ENCODE results near the gene TEX14.
"Not testable (repeated sequence)": the region's sequence is repeated elsewhere in the genome, so short reads cannot be mapped to it uniquely, and the experiment has no call there.

Gene TEX14

DNA sequence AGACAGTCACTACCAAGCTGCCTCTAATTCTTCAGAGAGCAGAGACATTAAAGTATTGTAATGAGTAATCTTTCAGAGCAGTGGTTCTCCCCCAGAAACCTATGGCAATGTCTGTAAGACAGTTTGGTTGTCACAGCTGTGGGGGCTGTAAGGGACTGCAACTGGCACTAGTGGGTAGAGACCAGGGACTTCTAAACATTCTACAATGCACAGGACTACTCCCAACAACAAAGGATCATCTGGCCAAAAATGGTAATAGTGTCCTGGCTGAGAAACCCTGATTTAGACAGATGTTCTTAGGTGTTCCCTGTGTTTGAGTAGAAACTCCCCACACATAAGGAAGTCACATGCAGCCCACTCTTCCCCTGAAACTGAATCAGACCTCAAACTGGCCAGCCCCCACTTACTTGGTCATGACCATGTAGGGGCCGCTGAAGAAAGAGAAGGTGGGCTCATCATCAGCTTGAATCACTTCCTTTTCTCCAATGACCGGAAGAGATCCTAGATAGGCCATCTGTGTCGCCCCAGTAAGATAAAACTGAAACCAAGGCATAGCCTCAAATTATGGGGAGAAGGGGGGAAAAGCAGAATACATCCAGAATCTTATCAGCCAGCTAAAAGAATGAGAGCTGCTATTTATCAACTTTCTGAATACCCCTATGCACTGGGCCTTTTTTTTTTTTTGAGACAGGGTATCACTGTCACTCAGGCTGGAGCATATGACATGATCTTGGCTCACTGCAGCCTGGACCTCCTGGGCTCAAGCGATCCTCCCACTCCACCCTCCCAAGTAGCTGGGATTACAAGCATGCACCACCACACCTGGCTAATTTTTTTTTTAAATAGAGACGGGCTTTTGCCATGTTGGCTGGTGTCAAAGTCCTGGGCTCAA, 75.8 kb downstream of the TEX14 start:
- Histone ChIP-seq H3K4me3 (no peak overlapping the region), H3K27ac (peak overlapping the region in 1 of 21 experiments; percentile 35)

DNA sequence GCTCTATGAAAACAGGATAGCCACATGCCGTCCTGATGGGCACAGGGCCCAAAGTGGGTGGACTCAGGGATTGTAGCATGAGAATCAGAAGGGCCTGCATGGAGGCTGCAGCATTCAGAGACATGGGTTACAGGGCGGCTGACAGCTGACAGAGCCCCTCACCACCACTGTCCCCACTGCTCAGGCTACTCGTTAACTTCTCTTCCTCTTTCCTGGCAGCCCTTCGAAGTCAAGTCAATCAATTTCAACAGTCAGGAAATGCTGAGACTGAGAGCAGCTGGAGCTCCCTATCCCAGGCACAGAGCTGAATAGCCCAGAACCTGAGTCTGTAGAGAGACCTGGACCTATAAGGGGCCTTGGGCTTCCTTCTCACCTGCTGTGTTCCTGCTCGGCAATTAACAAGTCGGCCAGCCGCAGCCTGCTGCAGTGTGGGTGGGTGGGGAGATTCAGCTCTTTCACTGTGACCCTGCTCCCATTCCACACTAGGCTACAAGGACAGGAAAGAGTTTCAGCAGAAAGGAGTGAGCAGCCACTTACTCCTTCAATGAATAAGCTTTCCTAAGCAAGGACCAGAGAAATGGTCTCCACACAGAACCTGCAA, 76.9 kb downstream of the TEX14 start:
- no peak overlapping the region for H3K27ac ChIP-seq

DNA sequence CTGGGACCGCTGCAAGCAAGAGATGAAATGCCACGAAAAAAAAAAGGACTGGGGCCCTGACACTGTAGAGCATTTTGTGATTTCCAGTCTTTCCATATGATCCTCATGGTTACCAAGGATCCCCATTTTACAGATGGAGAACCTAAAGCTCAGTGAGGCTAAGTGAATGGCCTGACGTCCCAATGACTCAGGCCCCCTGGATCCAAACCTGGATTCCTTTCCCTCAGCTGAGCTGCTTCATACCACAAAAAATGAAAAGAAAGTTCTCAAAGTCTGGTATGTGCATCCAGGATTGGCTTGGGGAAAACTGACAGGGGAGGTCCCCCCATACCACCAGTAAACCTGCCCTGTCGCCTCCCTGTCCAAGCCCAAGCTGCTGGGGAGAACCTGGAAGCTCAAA, 80.5 kb downstream of the TEX14 start:
- H3K27ac ChIP-seq = no peak overlapping the region

More for the DNA sequence above, 76.9 kb downstream of the TEX14 start:
- H3K4me3 ChIP-seq = no peak overlapping the region

GRCh38 chr17:58606934-58607333, 84.9 kb downstream of the TEX14 start:
- no peak overlapping the region for H3K27ac ChIP-seq
- H3K4me3 ChIP-seq = no peak overlapping the region

More for the DNA sequence above, 80.5 kb downstream of the TEX14 start:
- H3K4me3 ChIP-seq = no peak overlapping the region

- H3K27ac ChIP-seq = no peak overlapping the region
Measured at GRCh38 chr17:58605986-58606385, 85.9 kb downstream of the TEX14 start.

GRCh38 chr17:58605470-58605869, 86.4 kb downstream of the TEX14 start:
- H3K4me3 ChIP-seq = no peak overlapping the region
- no peak overlapping the region for H3K27ac ChIP-seq

More at GRCh38 chr17:58605986-58606385, 85.9 kb downstream of the TEX14 start:
- H3K4me3 ChIP-seq = no peak overlapping the region

DNA sequence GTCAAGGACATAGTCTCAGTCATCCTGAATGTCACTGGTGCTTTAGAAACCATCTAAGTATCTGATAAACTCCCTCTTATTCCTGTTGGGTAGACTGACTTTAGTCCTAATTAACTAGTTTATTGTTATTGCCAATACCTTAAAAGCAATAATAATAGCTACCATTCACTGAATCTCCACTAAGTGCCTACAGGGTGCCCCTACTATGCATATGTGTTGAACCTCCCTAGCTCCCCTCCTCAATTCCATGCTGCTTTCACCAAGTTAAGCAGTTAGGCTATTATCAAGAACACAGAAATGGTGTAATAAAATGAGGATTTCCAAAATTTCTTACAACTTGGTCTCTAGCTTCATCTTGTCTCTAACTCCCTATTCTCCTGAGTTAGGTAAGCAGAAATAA, 89.9 kb downstream of the TEX14 start:
- Histone ChIP-seq H3K27ac (no peak overlapping the region), H3K4me3 (no peak overlapping the region)

DNA sequence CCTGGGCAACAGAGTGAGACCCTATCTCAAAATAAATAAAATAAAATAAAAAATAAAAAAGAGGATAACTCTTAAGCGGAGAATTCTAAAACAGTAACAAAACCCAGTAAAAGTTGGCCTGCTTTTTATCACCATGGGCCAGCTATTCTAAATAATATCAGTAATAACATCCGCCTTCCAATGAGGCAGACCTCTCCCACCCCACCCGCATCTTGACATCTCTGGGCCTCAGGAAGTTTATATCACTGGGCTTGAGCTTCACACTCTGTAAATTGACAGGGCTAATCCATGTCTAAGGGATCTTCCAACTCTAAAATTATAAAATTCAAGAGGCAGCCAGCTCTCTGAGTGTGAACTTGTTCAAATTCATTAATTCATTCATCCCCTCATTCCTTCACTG, 94.5 kb downstream of the TEX14 start:
- H3K27ac ChIP-seq = no peak overlapping the region
- H3K4me3 ChIP-seq = no peak overlapping the region

- no peak overlapping the region for H3K4me3 ChIP-seq
- H3K27ac ChIP-seq = no peak overlapping the region
Measured at GRCh38 chr17:58595194-58595792, 96.6 kb downstream of the TEX14 start.

DNA sequence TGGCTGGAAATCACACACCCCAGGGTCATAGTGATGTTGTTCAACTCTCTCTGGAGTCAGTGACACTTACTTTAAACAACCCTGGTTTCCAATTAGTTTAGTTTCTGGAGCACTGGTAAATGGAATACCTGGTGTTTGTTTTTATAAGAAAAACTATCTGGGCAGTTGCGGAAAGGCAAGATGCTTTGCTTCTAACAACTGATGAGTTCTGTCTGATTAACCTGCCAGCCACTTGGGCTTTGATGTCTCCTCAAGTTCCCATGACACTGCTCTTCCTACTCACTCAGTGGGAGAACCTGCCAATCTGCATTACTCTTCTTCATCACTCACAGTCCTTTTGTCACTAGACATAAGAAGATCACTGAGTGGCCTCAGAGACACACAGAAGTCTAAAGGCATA, 98.7 kb downstream of the TEX14 start:
- no peak overlapping the region for H3K27ac ChIP-seq
- H3K4me3 ChIP-seq = no peak overlapping the region

DNA sequence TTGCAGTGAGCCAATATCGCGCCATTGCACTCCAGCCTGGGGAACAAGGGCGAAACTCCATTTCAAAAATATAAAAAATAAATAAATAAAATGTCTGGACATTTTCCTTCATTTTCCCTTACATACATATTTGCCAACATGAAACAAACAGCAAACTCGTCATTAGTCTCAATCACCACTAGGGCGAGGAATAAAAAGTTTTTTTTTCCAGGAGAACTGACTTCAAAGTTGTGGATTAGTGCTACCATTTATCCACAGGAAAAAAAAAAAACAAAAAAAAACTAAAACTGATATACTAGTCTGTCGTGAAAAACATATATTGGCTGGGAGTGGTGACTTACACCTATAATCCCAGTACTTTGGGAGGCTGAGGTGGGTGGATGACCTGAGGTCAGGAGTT, 100.4 kb downstream of the TEX14 start:
- Histone ChIP-seq H3K4me3 (no peak overlapping the region), H3K27ac (no peak overlapping the region)

DNA sequence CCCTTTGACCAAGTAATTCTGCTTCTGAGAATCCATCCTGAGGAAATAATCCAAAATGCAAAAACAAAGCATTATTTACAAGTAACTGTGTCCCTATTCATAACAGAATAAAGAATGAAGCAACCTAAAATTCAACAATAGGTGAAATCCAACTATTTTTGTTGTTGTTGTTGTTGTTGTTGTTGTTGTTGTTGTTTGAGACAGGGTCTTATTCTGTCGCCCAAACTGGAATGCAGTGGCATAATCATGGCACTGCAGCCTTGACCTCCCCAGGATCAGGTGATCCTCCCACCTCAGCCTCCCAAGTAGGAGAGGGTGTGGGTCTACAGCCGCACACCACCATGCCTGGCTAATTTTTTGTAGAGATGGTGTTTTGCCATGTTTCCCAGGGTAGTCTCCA, 101.5 kb downstream of the TEX14 start:
- H3K27ac ChIP-seq = no peak overlapping the region
- H3K4me3 ChIP-seq = no peak overlapping the region

DNA sequence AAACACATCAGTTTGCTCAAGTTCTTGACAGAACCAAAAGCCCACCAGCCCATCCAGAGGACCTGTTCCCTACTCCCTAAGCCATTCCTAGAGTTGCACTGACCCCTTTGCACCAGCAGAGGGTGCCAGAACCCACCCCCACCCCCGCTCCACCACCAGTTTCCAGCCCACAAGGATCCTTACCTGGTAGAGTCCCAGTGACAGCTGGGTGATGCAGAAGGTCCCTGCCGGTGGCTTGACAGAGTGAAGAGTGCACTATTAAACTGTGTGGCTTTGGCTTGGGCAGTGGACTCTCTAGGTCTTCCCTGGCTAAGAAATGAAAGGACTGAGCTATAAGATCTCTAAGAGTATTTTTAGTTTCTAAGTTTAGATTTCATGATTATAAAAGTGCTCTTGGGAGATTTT, 104.1 kb downstream of the TEX14 start:
- H3K27ac ChIP-seq = no peak overlapping the region
- no peak overlapping the region for H3K4me3 ChIP-seq

DNA sequence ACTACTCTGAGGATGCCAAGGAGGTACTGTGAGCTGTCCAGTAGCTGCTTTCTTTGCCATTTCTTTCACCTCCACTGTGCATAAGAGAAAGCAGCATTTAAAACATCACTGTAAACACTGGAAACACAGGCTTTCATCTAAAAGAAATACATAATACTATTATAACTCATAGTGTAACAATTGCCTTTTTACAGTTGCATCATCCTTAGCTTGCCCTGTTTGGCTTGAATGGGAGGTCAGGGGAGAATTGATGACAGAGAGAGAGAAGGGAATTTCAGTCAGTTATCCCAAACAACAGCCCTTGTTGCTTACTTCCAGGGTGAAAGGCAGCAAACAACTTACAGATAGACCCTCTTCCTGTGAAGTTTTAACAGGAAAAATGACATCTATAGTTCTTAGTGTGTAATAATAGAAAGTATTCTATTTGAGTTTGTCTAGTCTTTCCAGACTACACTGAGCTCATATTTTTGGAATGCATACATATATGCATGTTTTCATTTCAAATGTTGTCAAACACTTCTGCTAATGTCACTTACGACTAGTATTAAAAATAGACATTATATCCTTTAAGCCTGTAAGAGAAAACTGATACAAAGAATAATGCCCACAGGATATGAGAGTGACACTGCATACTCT, 105.7 kb downstream of the TEX14 start:
- Histone ChIP-seq H3K27ac (no peak overlapping the region), H3K4me3 (no peak overlapping the region)

- H3K4me3 ChIP-seq = no peak overlapping the region
Measured at GRCh38 chr17:58585554-58585953, 106.3 kb downstream of the TEX14 start.

DNA sequence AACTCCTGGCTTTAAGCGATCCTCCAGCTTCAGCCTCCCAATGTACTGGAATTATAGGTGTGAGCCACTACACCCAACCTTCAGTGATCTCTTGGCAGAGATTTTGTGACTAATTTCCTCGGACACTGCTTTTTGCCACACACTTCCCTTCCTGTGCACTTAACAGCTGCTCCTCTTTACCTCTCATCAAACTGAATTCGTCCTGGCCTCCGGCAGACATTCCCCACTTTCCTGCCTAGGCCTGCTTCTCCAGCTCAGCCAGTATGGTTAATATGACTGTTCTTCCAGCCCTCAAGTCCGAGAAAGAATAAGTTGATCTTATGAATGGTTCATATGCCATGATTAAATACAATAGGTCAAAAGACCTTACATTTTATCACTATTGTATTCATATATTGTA, 108.4 kb downstream of the TEX14 start:
- H3K4me3 ChIP-seq = no peak overlapping the region
- peak overlapping the region in 2 of 21 experiments; percentile 4 to 10 for H3K27ac ChIP-seq

More at GRCh38 chr17:58585554-58585953, 106.3 kb downstream of the TEX14 start:
- H3K27ac ChIP-seq = no peak overlapping the region

DNA sequence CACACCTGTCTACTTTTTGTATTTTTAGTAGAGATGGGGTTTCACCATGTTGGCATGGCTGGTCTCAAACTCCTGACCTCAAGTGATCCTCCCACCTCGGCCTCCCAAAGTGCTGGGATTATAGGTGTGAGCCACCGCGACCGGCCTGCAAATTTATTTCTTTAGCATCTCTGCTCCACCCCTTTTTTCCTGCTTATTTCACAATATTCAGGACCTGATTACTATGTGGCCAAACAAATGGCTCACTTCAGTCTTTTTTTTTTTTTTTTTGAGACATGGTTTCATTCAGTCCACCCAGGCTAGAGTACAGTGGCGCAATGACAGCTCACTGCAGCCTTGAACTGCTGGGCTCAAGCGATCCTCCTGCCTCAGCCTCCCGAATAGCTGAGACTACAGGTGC, 109.1 kb downstream of the TEX14 start:
- H3K4me3 ChIP-seq, H3K27ac ChIP-seq: not testable (repeated sequence)

GRCh38 chr17:58580671-58581070, 111.2 kb downstream of the TEX14 start:
- no peak overlapping the region for H3K27ac ChIP-seq
- no peak overlapping the region for H3K4me3 ChIP-seq

GRCh38 chr17:58577696-58578095, 114.1 kb downstream of the TEX14 start:
- Histone ChIP-seq H3K27ac (no peak overlapping the region), H3K4me3 (no peak overlapping the region)

DNA sequence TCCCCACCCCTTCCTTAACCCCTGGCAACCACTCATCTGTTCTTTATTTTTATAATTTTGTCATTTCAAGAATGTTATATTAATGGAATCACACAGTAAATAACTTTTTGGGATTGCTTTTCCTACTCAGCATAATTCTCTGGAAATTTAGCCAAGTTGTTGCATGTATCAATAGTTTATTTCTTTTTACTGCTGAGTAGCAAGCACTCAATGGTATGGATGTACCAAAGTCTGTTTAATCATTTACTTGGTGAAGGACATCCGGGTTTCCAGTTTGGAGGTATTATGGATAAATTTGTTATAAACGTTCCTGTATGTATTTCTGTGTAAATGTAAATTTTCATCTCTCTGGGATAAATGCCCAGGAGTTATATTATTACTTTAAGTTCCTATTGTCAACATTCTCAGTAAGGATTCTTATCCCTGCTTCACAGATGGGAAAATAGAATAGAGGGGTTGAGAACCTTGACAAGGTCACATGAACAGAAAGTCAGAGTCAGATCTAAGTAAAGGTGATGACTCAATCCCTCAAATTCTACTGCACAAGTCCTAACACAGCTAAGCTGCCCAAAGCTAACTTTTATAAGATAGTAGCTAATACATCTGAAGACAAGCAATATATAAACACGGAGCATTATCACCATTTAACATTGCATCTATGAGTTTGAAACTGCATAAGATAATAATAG, 115.0 kb downstream of the TEX14 start:
- H3K27ac ChIP-seq = peak overlapping the region in 3 of 21 experiments; percentile 10 to 55 (median 13)
- no peak overlapping the region for H3K4me3 ChIP-seq
